GM18907 (cell line): Measurements from ENCODE around the gene PRKCH.

Source experiments
- ATAC-seq: cut with Tn5 transposase; IDR thresholded peaks from one replicate; pipeline ENCODE4 v1.9.1; 2021; ENCODE audit warnings: mild to moderate bottlenecking, moderate library complexity; ENCODE audit not compliant: unreplicated experiment

PRKCH gene

DNA sequence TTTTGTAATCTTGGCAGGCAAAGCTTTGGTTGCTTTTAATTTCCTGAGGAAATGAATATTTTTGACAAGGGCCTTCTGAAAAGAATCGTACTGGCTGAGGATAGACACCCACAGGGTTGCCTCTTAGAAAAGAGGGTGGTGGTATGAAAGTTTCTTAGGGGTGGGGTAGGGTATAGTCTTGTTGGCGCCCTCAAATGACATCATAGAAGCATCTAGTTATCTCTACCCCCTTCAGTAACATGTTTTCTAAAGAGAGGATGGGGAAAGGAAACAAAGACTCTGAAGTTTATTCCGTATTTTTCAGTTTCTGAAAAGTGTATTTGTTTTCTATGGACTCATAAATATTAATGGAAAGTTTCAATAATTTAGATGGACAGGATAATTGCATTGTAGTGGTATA, 13.7 kb downstream of the PRKCH start:
- ATAC-seq: no peak

DNA sequence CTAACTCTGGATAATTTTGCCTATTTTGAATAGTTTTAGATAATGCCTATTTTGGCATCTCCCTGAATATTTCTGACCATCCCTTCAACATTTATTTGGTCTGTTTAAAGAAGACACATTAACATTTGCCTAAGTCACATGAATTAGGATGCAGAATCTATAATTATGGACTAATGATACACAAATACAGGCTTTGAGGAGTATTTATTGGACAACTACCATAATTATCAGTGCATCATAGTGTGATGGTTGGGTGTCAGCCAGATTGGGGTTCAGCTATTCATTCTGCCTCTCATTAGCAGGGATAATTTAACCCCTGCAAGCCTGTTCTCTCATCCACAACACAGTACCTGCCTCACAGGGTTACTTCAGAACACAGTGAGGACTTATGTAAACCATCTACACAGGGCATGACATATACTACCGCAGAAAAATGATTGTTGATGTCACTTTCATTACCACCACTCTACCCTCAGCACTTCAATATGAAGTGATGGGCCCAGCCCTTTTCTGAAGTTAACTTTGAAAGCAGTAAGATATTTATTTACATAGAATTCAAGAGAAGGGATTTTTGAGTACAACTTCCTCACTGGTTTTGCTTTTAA, 14.4 kb downstream of the PRKCH start:
- no peak for ATAC-seq

DNA sequence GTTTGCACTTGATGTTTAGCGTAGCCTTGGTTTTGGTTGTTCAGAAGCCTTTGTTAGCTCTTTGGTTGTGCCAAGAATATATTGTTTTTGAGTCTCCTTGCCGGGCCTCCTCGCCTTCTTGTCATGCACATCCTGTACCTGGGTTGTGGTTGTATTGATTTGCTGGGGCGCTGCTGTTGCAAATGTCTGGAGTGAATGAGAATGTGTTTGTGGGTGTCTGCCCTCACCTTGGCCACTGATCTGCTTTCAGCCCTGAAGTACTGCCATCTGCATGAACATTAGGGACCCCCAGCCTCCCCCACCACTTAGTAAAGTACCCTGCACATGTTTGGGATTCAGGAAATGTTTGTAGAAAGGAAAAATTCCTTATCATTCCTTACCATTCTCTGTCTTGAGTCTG, 16.5 kb downstream of the PRKCH start:
- ATAC-seq: no peak

DNA sequence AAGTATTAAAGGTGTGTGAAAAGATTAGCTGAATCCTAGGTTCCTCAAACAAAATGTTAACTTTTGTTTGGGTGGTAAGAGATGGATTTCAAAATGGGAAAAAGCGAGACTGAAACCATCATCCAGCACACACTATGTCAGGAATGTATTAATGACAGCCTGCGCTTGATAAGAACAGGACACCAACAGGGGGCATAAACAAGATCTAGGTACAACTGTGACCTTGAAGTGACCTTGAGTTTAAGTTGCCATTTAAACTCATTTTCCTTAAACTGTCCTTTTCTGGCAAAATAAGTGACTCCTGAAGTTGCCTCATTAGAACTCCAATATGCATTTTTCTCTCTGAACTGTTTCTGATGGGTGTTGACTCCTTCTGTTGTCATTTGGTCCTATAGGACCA, 17.1 kb downstream of the PRKCH start:
- ATAC-seq: no peak

DNA sequence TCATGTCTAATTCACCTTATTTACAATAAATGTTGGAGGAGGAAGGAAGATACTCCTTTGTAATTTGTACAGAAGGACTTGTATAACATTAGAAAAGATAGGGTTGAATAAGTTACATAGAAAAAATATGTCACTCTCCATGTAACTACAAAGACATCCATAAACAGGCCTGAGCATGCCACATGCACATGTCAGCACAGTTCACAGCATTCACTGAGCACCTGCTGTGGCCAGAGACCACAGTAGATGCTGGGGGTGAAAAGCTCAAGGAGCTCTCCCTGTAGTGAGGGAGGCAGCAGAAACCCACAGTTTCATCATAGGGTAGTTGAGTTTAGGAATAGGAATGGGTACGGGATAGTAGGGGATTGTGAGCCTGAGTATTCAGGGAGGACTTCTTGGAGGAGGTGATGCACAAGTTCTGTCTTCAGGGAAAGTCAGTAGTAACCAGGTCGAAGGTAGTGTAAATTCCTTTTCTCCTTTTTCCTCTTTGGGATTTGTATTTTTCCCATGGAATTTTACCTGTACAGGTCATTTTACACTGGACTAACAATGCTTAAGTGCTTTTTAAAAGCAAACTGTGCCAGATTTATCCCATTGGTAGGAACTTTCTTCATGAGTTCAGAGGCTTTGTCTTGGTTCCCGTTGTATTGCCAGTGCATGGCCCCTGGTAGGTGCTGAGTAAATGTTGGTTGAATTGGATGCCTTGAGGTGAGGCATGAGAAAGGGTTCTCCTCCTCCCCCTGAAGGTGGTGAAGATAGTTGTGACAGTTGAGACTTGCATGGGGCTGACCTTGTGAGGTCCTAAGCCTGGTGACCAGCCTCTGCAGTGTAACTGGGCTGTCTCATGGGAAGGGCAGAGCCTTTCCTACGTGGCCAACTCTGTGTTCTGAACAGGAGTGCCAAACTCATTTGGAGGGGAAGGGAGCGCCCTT, 20.2 kb downstream of the PRKCH start:
- no peak for ATAC-seq

DNA sequence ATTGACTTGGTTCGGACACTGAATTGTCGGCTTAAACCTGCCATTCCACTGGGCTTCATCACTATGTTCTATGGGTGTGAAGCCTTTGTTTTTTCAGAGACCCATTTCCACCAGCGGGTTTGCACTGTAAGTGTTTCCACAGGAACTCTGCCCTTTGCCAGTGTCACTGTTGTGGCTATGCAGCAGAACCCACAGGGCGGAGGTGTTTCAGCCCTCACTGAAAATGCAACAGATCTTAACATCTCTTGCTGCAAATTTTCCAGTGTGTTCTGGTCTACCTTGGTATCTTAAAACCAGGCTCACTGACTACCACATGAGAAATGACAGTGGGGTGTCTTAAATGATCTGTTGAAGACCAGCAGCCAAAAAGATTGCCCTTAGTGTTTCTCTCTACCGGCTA, 21.1 kb downstream of the PRKCH start:
- ATAC-seq: no peak

DNA sequence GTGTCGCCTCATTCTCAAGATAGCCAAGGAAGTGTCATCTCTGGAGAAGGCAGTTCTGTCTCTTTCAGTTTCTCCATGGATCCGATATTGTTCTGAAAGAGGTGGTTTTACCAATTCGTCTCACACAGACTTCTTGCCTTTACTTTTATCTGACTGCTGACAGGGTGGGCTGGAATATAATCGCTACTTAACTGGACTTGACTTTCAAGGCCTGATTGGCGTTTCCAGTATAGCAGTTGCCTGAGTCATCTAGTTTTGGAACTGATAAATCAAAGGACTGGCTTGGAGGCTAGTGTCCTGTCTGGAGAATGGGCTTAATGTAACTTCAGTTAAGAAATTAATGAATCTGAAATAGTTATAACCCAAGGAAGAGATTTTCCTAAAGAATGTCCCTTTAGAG, 21.6 kb downstream of the PRKCH start:
- no peak for ATAC-seq

DNA sequence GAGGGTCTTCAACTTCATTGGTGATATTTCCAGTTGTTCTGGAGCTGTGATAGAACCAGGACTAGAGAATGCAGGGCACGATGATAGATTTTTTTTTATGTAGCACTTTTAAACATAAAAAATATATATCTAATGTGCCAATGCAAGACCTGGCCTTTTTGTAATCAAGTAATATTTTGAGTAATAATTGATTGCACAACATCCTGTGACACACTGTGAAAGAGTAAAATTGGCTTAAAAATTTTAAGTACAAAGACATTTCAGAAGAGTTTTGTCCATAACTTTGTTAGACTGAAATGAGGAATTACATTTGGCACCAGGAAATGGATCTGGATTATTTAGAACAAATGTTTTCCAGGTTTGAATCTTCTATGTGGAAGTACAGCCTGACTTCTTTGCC, 22.1 kb downstream of the PRKCH start:
- no peak for ATAC-seq

DNA sequence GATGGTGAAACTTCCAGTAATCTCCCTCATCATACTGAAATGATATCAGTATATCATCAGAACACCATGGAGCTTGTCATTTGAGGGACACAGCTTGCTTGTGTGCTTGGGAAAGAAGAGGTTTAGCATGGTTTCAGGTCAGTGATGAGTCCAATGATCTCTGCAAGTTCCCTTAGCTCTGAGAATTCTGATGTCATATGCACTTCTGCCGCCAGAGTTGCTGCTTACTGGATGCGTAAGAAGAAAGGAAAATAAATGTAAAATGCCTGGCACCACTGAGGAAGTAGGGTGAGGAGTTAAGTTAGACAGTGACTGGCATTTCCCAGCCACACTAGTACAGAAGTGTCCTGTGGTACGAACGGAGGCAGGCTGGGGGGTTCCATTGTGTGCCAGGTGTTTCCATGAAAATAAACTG, 22.6 kb downstream of the PRKCH start:
- no peak for ATAC-seq

DNA sequence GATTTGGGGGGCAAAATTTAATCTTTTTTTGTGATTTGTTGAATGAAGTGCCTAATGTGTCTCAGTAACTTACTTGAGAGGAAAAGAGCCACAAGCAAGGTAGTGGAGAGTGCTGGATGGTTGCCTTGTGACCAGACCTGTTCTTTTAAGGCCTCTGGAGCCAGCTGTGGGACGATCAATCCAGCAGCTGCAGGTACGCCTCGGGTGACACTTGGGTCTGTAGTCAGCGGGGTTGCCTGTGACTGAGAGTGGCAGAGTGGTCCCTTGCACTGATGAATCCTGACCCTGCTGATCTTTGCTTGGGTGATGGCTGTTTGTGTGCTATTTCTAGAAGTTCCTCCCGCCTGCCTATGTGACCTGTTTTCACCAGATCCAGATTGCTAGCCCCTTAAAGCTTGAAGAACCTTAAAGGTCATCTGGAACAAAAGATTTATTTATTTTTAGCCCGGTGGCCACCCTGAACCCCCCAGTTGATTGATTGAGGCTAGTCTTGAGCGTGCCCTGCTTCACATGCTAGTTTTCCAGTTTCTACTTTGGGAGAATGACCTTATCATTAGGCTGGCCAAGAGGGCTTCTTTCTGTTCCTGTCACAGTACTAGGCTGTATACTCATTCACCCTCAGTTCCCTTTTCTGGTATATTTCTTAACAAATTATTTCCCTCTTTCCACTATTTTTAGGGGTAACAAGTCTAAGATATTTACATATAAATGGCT, 23.2 kb downstream of the PRKCH start:
- ATAC-seq: no peak

DNA sequence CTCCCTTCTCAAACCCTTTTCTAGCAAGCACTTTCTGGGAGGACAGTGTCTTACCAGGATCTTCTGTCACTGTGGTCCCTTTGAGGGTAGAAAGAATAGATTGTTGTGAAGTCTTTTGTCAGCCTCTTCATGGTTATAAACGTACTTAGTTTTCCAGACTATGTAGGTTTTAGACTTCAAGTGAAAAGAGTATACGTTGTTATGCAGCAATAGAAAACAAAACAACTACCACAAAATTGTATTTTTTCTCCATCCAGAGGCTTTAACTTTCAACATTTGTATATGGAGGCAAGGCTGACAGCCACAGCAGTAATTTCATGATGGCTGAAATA, 23.7 kb downstream of the PRKCH start:
- no peak for ATAC-seq

DNA sequence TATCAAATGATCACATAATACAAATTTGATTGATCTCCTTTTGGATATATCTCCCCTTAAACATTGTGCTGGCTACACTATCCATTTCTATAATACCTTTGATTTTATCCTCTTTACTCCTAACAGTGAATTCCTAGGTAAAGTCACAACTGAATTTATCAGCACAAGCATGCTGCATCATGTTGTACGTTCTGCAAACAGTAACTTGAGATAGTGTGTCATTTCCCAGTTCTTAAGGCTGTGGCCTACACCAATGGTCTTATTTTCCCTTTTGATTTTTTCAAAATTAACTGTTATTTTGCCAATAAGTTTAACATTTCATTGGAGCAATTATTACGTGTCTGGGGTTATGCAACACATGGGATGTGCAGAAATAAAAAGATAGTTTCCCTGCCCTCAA, 24.8 kb downstream of the PRKCH start:
- no peak for ATAC-seq

DNA sequence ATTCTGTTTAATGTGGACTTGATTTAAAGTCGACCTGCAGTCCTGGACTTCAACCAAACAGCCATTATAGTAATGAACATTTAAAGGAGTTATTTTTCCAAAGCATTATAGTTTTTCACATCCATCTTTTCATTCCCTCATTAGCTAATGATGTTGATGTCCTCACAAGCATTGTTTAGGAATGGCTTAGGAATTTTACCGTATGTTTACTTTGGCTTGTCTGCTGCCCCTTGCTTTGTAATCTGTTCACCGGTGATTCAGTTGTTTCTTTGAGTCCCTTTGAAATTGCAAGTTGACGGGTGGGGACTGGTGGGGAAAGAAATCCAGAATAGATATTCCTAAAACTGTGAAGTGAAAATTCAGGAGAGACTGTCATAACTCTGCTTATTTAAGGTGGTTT, 25.4 kb downstream of the PRKCH start:
- ATAC-seq: no peak

DNA sequence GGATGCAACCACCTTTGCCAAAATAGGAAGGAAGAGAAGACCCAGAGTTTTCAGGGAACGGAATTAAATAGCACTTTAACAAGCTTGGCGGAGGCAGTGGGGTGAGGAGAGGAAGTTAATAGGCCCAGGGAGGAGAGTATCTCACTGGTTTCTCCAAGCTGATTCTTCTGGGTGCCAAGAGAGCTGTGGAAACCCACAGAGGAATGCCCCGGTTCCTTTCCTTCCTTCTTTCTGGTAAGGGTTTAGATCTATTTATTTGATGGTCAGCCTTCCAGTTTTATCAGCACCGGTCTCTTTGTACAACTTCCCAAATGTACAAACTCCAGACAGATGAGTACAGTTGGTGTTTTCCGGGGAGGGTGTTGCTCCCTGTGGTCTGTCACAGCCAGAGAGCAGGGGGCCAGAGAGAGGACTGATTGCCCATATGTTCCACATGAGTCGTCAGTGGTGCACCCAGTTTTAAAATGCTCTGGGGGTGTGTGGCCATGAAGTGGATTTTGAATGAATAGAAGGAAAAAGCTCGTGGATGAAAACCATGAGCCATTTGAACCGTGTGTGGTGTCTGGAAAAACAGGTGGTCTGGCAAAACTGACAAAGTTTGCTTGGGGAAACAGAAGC, 26.6 kb downstream of the PRKCH start:
- ATAC-seq: no peak

DNA sequence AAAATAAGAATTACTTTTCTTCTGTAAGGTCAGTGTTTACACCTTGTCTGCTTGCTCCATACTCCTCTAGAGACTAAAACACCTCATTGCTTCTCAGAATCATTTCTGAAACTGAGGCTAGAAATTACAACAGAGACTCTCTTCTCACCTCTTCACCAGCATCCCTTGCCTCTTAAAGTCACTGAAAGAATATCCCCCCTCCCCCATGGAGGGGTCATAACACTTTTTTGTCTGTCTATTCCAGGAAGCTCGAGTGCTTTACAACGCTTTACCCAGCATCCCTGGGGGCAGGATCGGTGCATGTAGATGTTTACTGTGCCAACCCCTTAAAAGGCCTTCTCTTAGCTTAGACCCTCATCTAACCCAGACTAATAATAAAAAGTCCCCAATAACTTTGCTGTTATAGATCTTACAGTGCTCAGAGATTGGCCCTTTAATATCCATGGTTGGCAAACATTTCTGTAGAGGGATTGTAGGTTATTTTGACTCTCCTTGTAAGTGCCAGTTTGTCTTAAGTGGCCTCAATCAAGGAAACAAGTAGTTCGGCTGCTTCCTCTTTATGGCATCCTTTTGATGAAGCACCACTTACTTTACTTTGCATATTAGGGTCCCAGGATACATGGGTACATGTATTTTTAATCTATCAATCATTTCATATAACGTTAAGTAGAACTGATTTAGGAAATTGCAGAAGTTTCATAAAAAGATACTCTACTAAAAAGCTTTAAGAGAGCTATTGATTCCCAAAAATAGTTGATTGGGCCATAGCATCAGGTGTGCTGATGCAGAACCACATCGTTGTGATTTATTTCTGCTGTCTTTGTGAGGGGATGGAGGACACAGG, 29.3 kb downstream of the PRKCH start:
- no peak for ATAC-seq

DNA sequence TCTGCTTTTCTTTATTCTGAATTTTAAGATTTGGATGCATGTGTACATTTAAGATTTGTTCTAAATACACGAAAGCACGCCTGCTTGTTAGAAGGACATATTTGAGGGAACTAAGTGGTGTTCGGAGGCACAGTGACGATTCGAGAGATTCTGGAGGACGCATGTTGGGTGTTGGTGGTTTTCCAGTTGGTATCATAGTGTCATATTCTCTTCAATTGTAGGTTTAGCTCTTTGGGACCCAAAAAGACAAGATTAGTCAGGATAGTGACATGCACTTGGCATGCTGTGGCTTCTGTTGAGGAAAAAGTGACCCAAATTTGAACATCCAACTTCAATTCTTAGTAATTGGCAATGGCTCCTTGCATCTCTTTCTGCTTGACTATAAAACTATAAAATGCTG, 30.1 kb downstream of the PRKCH start:
- no peak for ATAC-seq

DNA sequence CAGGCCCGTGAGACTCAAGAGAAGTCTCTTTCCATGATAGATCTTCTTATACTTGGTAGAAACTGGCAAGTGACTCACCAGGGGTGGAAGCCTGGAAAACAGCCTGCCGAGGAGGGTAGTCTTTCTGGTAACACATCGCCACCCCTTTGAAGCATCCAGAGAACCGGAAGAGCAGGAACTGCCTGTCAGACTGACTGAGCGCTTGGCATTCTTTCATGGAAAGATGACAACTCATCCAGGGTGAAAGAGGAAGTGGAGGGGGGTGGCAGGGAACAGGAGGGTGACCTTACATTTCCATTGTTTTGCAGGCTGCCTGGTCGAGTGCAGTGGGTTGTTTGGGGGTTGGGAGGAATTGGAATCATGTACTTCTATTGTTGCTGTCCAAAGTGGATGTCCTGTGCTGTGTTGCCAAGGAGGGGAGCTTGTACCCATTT, 34.5 kb downstream of the PRKCH start:
- ATAC-seq: no peak

DNA sequence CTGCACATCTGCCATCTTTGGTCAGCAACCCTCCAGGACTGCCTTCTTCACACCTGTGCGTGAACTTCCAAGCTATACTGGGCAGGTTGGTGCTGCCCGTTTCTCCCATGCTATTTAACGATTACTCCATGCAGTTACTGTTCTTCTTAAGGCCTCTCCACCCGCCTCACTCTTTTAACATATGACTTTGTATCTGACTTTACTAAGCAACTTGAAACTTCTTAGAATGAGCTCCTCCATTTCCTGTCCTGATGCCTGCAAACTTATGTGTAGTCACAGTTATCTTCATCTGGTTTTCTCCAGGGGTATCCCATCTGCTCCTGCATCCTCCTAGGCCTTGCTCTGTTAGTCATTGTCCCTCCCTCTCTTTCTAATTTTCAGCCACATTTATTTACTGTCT, 35.7 kb downstream of the PRKCH start:
- ATAC-seq: no peak

DNA sequence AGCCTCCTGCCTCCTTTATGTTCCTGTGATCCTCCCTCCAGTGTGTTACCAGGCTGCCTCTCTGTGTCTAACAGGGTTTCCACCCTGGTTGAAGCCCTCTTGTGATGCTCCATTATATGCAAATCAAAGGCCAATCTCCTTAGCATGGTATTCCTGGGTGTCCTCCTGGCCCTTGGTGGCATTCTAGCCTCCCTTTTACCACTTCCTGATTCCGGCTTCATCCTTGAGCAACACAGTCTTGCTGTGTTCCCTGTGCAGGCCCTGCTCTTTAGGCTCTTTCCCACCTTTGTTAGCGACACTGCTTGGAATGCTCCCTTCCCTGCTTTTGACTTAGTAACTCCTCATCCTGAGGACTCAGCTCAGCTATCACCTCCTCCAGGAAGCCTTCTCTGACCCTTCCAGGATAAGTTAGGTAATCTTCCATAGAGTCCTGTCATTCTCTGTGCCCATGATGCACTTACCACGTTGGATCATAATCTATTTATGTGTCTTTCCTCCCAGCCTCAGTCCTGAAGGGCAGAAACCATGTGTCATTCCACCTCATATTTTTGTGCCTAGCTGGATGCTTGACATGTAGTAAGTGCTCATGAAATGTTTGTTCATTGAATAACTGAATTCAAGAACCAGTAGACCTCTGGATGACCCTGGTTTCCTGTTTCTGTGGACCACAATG, 37.3 kb downstream of the PRKCH start:
- no peak for ATAC-seq
